H9 (cell line): ENCODE measurements around the gene SMC4. TPM values are rescaled to one million over a fixed set of nuclear protein-coding genes. Genes with fewer than 3 reads are reported as not detected.

ENCODE experiments used
- DNase-seq: peaks from one replicate; pipeline ENCODE4 v3.0.0-alpha.2; 2017
- H2AFZ ChIP-seq: one replicate; pipeline ENCODE4 v1.6.1; 2013; ENCODE audit warnings: mild to moderate bottlenecking, low read length, control low read depth, moderate library complexity
- H2AK5ac ChIP-seq: 2 replicates; pipeline ENCODE4 v1.6.1; 2013; ENCODE audit warnings: low read length, control low read depth, mixed read lengths; ENCODE audit not compliant: insufficient read length
- H2BK120ac ChIP-seq: one replicate; pipeline ENCODE4 v1.6.1; 2013; ENCODE audit warnings: low read depth, mild to moderate bottlenecking, low read length, control low read depth, inconsistent platforms; ENCODE audit not compliant: poor library complexity, severe bottlenecking
- H2BK12ac ChIP-seq: 2 replicates; pipeline ENCODE4 v1.6.1; 2013; ENCODE audit warnings: low read length, control low read depth, mixed read lengths, low read depth; ENCODE audit not compliant: insufficient read length
- H2BK15ac ChIP-seq: 2 replicates; pipeline ENCODE4 v1.6.1; 2013; ENCODE audit warnings: low read depth, low read length, control low read depth
- H2BK20ac ChIP-seq: one replicate; pipeline ENCODE4 v1.6.1; 2013; ENCODE audit warnings: low read depth, mild to moderate bottlenecking, low read length, control low read depth, inconsistent platforms; ENCODE audit not compliant: poor library complexity, severe bottlenecking
- H2BK5ac ChIP-seq: 2 replicates; pipeline ENCODE4 v1.6.1; 2013; ENCODE audit warnings: low read length, control low read depth, mixed read lengths; ENCODE audit not compliant: insufficient read length
- H3K14ac ChIP-seq: 2 replicates; pipeline ENCODE4 v1.6.1; 2013; ENCODE audit warnings: low read length, control low read depth; ENCODE audit not compliant: insufficient read depth
- H3K18ac ChIP-seq: 2 replicates; pipeline ENCODE4 v1.6.1; 2013; ENCODE audit warnings: low read depth, mild to moderate bottlenecking, mixed read lengths, low read length, control low read depth; ENCODE audit not compliant: insufficient read length
- H3K23ac ChIP-seq: 2 replicates; pipeline ENCODE4 v1.6.1; 2013; ENCODE audit warnings: low read length, control low read depth, mixed read lengths, low read depth; ENCODE audit not compliant: insufficient read length
- H3K23me2 ChIP-seq: 2 replicates; pipeline ENCODE4 v1.6.1; 2013; ENCODE audit warnings: low read depth, mild to moderate bottlenecking, mixed read lengths, low read length, control low read depth; ENCODE audit not compliant: insufficient read length, poor library complexity, severe bottlenecking
- H3K27ac ChIP-seq: 2 replicates; pipeline ENCODE4 v1.5.1; 2013; ENCODE audit warnings: low read length, control low read depth, mixed read lengths, low read depth; ENCODE audit not compliant: insufficient read length
- H3K27me3 ChIP-seq: 2 replicates; pipeline ENCODE4 v1.6.1; 2013; ENCODE audit warnings: low read length, control low read depth, inconsistent platforms; ENCODE audit not compliant: insufficient read depth
- H3K4ac ChIP-seq: 2 replicates; pipeline ENCODE4 v1.6.1; 2013; ENCODE audit warnings: low read depth, mild to moderate bottlenecking, control low read depth, inconsistent platforms, low read length, moderate library complexity
- H3K4me1 ChIP-seq: 2 replicates; pipeline ENCODE4 v1.6.1; 2013; ENCODE audit warnings: low read length, control low read depth, inconsistent platforms; ENCODE audit not compliant: insufficient read depth
- H3K4me2 ChIP-seq: 2 replicates; pipeline ENCODE4 v1.6.1; 2013; ENCODE audit warnings: low read length, control low read depth, mixed read lengths; ENCODE audit not compliant: insufficient read length, insufficient read depth
- H3K56ac ChIP-seq: 2 replicates; pipeline ENCODE4 v1.6.1; 2013; ENCODE audit warnings: low read depth, mild to moderate bottlenecking, mixed read lengths, low read length, control low read depth; ENCODE audit not compliant: insufficient read length
- H3K79me1 ChIP-seq: 2 replicates; pipeline ENCODE4 v1.6.1; 2013; ENCODE audit warnings: low read depth, mild to moderate bottlenecking, moderate library complexity, low read length, control low read depth, inconsistent platforms; ENCODE audit not compliant: insufficient read depth, poor library complexity, severe bottlenecking
- H3K79me2 ChIP-seq: 2 replicates; pipeline ENCODE4 v1.6.1; 2013; ENCODE audit warnings: low read length, control low read depth, inconsistent platforms; ENCODE audit not compliant: insufficient read depth
- H3K9ac ChIP-seq: 2 replicates; pipeline ENCODE4 v1.6.1; 2013; ENCODE audit warnings: low read length, control low read depth, mixed read lengths; ENCODE audit not compliant: insufficient read length; ENCODE audit errors: extremely low read depth
- H3K9me3 ChIP-seq: one replicate; pipeline ENCODE4 v1.6.1; 2013; ENCODE audit warnings: low read depth, low read length, inconsistent platforms; ENCODE audit not compliant: control insufficient read depth
- H3T11ph ChIP-seq: one replicate; pipeline ENCODE4 v1.6.1; 2013; ENCODE audit warnings: mild to moderate bottlenecking, low read length, control low read depth, inconsistent platforms
- H4K20me1 ChIP-seq: one replicate; pipeline ENCODE4 v1.6.1; 2013; ENCODE audit not compliant: control insufficient read depth, insufficient read length, insufficient read depth
- H4K5ac ChIP-seq: 2 replicates; pipeline ENCODE4 v1.6.1; 2013; ENCODE audit warnings: low read depth, mild to moderate bottlenecking, mixed read lengths, low read length, control low read depth; ENCODE audit not compliant: insufficient read length
- H4K8ac ChIP-seq: replicated peaks from 2 replicates; pipeline ENCODE4 v1.6.1; 2013; ENCODE audit warnings: low read length, control low read depth, mixed read lengths, low read depth; ENCODE audit not compliant: insufficient read length
- H4K91ac ChIP-seq: 2 replicates; pipeline ENCODE4 v1.6.1; 2013; ENCODE audit warnings: low read depth, mild to moderate bottlenecking, moderate library complexity, mixed read lengths, low read length, control low read depth; ENCODE audit not compliant: insufficient read length
- H3K27ac Mint-ChIP-seq, 3 experiments: 2 replicates in 2 of 3; 3 replicates in 1 of 3; pipeline ENCODE4 v1.8.0; 2020 to 2021; ENCODE audit warnings: mixed read lengths in 3 of 3, mild to moderate bottlenecking in 1 of 3, moderate library complexity in 1 of 3
- H3K27me3 Mint-ChIP-seq: 2 replicates; pipeline ENCODE4 v1.8.0; 2021; ENCODE audit warnings: low read depth, mild to moderate bottlenecking, moderate library complexity, mixed read lengths
- H3K36me3 Mint-ChIP-seq, 3 experiments: 2 replicates in 2 of 3; 3 replicates in 1 of 3; pipeline ENCODE4 v1.8.0; 2020 to 2021; ENCODE audit warnings: low read depth in 3 of 3, mixed read lengths in 3 of 3; ENCODE audit not compliant: insufficient read depth in 1 of 3
- H3K4me1 Mint-ChIP-seq, 2 experiments: 2 replicates each; pipeline ENCODE4 v1.8.0; 2020; ENCODE audit warnings: mixed read lengths in 2 of 2
- H3K4me3 Mint-ChIP-seq, 2 experiments: 2 replicates in 1 of 2; 3 replicates in 1 of 2; pipeline ENCODE4 v1.8.0; 2020 to 2021; ENCODE audit warnings: mild to moderate bottlenecking in 2 of 2, mixed read lengths in 2 of 2, moderate library complexity in 1 of 2
- H3K9me3 Mint-ChIP-seq, 2 experiments: 2 replicates in 1 of 2; 3 replicates in 1 of 2; pipeline ENCODE4 v1.8.0; 2020; ENCODE audit warnings: mild to moderate bottlenecking in 2 of 2, mixed read lengths in 2 of 2, moderate library complexity in 1 of 2
- CTCF ChIP-seq: fragments of 200-600 bp; sonication (generic); conservative IDR thresholded peaks from 3 replicates; pipeline ENCODE4 v1.8.0; 2021; ENCODE audit warnings: antibody characterized with exemption, mild to moderate bottlenecking
- WGBS: extraction: QIAGEN DNeasy Blood & Tissue Kit; methylation state at CpG from one replicate; pipeline ENCODE4 v1.1.7; 2013; ENCODE audit warnings: missing lambda C conversion rate, low lambda C conversion rate, mixed read lengths; ENCODE audit not compliant: insufficient read length; ENCODE audit errors: extremely low coverage; 5-methylcytosine and 5-hydroxymethylcytosine counted together
- total RNA-seq: library from RNA; stranded (reverse); gene quantifications from 2 replicates; pipeline ENCODE4 v1.2.1, GENCODE V29; 2021

SMC4 gene
- total RNA-seq, 1 experiment from 2014 or later, result 130 TPM

- TF ChIP-seq CTCF, result no peak
- Histone ChIP-seq H4K5ac (no peak overlapping the region), H3K79me1 (peaks cover 3% of the 10 kb centered on the region), H3K9ac (no peak overlapping the region), H4K8ac (no peak overlapping the region), H3K14ac (no peak overlapping the region), H3K9me3 (no peaks in the 10 kb centered on the region), H2BK120ac (no peak overlapping the region), H2BK20ac (no peak overlapping the region), H3K23ac (no peak overlapping the region), H3T11ph (no peak overlapping the region), H3K4me1 (no peaks in the 10 kb centered on the region), H2BK15ac (no peak overlapping the region), H3K79me2 (no peaks in the 10 kb centered on the region; the same call in 1 of the 2 replicates), H3K27me3 (no peaks in the 10 kb centered on the region), H2BK5ac (no peak overlapping the region), H2BK12ac (no peak overlapping the region), H3K4ac (no peak overlapping the region), H2AFZ (no peak overlapping the region), H2AK5ac (no peak overlapping the region), H3K56ac (no peak overlapping the region), H4K91ac (no peak overlapping the region), H3K4me2 (no peak overlapping the region), H3K23me2 (no peaks in the 10 kb centered on the region), H4K20me1 (no peaks in the 10 kb centered on the region), H3K27ac (no peak overlapping the region), H3K18ac (no peak overlapping the region)
- Mint-ChIP-seq H3K9me3 (no peaks in the 10 kb centered on the region), H3K27ac (no peak overlapping the region), H3K36me3 (no peaks in the 10 kb centered on the region), H3K4me1 (peaks cover 13% of the 10 kb centered on the region in 2 experiments), H3K4me3 (no peak overlapping the region), H3K27me3 (no peaks in the 10 kb centered on the region)
- DNase-seq, result no peak
- WGBS, result no CpG with 5 or more reads among the region's 2 CpGs
Observed at GRCh38 chr3:160393346-160394008, 6.0 kb upstream of the SMC4 start.
